HepG2 (cell line): ENCODE measurements around the gene TMEM145. TPM values are rescaled to one million over a fixed set of nuclear protein-coding genes. Genes with fewer than 3 reads are reported as not detected.

Experiments used
- ATAC-seq: fragments of 200-7000 bp; cut with Tn5 transposase; 3 replicates; pipeline ENCODE4 v1.9.1; 2020; ENCODE audit warnings: mild to moderate bottlenecking, moderate library complexity
- BruUV-seq: library from RNA; stranded (reverse); fragments of 400-500 nt; replicated peaks from 2 replicates; lab custom pipeline; 2021; lab: Mats Ljungman, UMichigan
- CTCF ChIA-PET: fragments of 300-600 bp; formaldehyde crosslinking; extraction: SDS; loops from one replicate; lab custom pipeline; 2021; ENCODE audit warnings: low total read pairs, inconsistent platforms, low intra/inter-chr PET ratio; lab: Yijun Ruan, JAX
- POLR2A ChIA-PET: fragments of 350-600 bp; sonication (Branson Sonifier 250); formaldehyde crosslinking; loops from one replicate; lab custom pipeline; 2020; ENCODE audit warnings: antibody characterized with exemption, inconsistent platforms; lab: Yijun Ruan, JAX
- DNase-seq: peaks from one replicate; pipeline ENCODE4 v3.0.0-alpha.2; 2015; ENCODE audit warnings: low spot score
- FAIRE-seq: peaks from 3 replicates; lab custom pipeline; 2011; peaks lifted over from hg19 to GRCh38; lab: Jason Lieb, UNC
- H2AFZ ChIP-seq: one replicate; pipeline ENCODE4 v1.6.1; 2011; ENCODE audit warnings: low read length, inconsistent platforms
- H3K27ac ChIP-seq: fragments of 300-600 bp; 3 replicates; pipeline ENCODE4 v1.8.0; 2011; ENCODE audit warnings: mixed run types, mild to moderate bottlenecking, mixed read lengths, low read length, inconsistent platforms; ENCODE audit not compliant: insufficient read depth; ENCODE audit errors: extremely low read length
- H3K27me3 ChIP-seq, 2 experiments: fragments of 200-600 bp in 1 of 2; 2 replicates in 1 of 2; 3 replicates in 1 of 2; pipeline versions ENCODE4 v1.6.0 to v1.8.0; 2011; ENCODE audit warnings: low read length in 2 of 2, mild to moderate bottlenecking in 2 of 2, moderate library complexity in 2 of 2, inconsistent platforms in 1 of 2; ENCODE audit not compliant: insufficient read depth in 2 of 2, control insufficient read depth in 1 of 2
- H3K36me3 ChIP-seq, 2 experiments: fragments of 200-600 bp in 1 of 2; replicated peaks in 1 of 2; 2 replicates in 1 of 2; 3 replicates in 1 of 2; pipeline versions ENCODE4 v1.5.1 to v1.8.0; 2011; ENCODE audit warnings: low read length in 2 of 2, inconsistent platforms in 1 of 2; ENCODE audit not compliant: insufficient read depth in 2 of 2, control insufficient read depth in 1 of 2
- H3K4me1 ChIP-seq: 2 replicates; pipeline ENCODE4 v1.5.1; 2012; ENCODE audit warnings: low read length, inconsistent platforms; ENCODE audit not compliant: insufficient read depth
- H3K4me2 ChIP-seq: 2 replicates; pipeline ENCODE4 v1.6.0; 2011; ENCODE audit warnings: low read depth, low read length, inconsistent platforms
- H3K4me3 ChIP-seq, 3 experiments: fragments of 200-600 bp in 1 of 3; sonication (generic), shearing (Covaris generic) in 1 of 3; replicated peaks in 1 of 3; 2 replicates each; pipeline ENCODE4 v1.5.1; 2011 to 2016; ENCODE audit warnings: low read length in 3 of 3, inconsistent platforms in 2 of 3, low read depth in 2 of 3, mild to moderate bottlenecking in 2 of 3, control low read depth in 1 of 3, mixed read lengths in 1 of 3; ENCODE audit not compliant: insufficient read depth in 1 of 3
- H3K79me2 ChIP-seq: one replicate; pipeline ENCODE4 v1.6.1; 2011; ENCODE audit warnings: low read length, inconsistent platforms; ENCODE audit not compliant: insufficient read depth
- H3K9ac ChIP-seq: 2 replicates; pipeline ENCODE4 v1.6.0; 2011; ENCODE audit warnings: mild to moderate bottlenecking, low read depth, low read length, inconsistent platforms; ENCODE audit not compliant: insufficient read depth
- H3K9me3 ChIP-seq: 2 replicates; pipeline ENCODE4 v1.5.1; 2012; ENCODE audit warnings: mild to moderate bottlenecking, low read length
- H4K20me1 ChIP-seq: 2 replicates; pipeline ENCODE4 v1.6.0; 2011; ENCODE audit warnings: inconsistent platforms, mild to moderate bottlenecking, low read length, moderate library complexity; ENCODE audit not compliant: insufficient read depth
- AHDC1 ChIP-seq: sonication (generic); formaldehyde crosslinking; IDR thresholded peaks from 2 replicates; pipeline ENCODE4 v1.5.1; 2020; ENCODE audit warnings: mild to moderate bottlenecking, missing genetic modification reagents, borderline replicate concordance
- ATF5 ChIP-seq: sonication (generic); formaldehyde crosslinking; IDR thresholded peaks from 2 replicates; pipeline ENCODE4 v1.4.0; 2020; ENCODE audit warnings: mild to moderate bottlenecking, low read depth, missing genetic modification reagents
- ATF7-NPFF ChIP-seq: sonication (generic); formaldehyde crosslinking; IDR thresholded peaks from 2 replicates; pipeline ENCODE4 v1.8.1; 2023; ENCODE audit warnings: mild to moderate bottlenecking, low read depth, missing genetic modification reagents, moderate library complexity
- FOXK1 ChIP-seq: sonication (generic); formaldehyde crosslinking; IDR thresholded peaks from 2 replicates; pipeline ENCODE4 v1.4.0; 2020; ENCODE audit warnings: low read depth, missing genetic modification reagents, borderline replicate concordance
- MATR3 ChIP-seq: sonication (generic); formaldehyde crosslinking; IDR thresholded peaks from 2 replicates; pipeline ENCODE4 v1.4.0; 2020; ENCODE audit warnings: missing genetic modification reagents
- MAZ ChIP-seq, 2 experiments: sonication (generic) in 1 of 2; formaldehyde crosslinking in 1 of 2; IDR thresholded peaks; 2 replicates each; pipeline versions ENCODE4 v1.5.0 to v1.6.1; 2012 to 2020; ENCODE audit warnings: low read depth in 2 of 2, mild to moderate bottlenecking in 2 of 2, borderline replicate concordance in 1 of 2, improper control_type of control experiment in 1 of 2, low read length in 1 of 2, missing genetic modification reagents in 1 of 2, moderate library complexity in 1 of 2
- MEF2D ChIP-seq: sonication (generic); formaldehyde crosslinking; IDR thresholded peaks from 2 replicates; pipeline ENCODE4 v1.5.1; 2020; ENCODE audit warnings: mild to moderate bottlenecking, missing genetic modification reagents
- RBFOX2 ChIP-seq: fragments of 200-400 bp; formaldehyde crosslinking; IDR thresholded peaks from 2 replicates; pipeline ENCODE4 v1.6.1; 2017; ENCODE audit warnings: low read depth, mild to moderate bottlenecking, low read length
- RFXANK ChIP-seq: IDR thresholded peaks from 2 replicates; pipeline ENCODE4 v1.6.1; 2016
- STAT5B ChIP-seq: sonication (generic); formaldehyde crosslinking; IDR thresholded peaks from 2 replicates; pipeline ENCODE4 v1.4.0; 2020; ENCODE audit warnings: missing genetic modification reagents
- TOPORS ChIP-seq: sonication (generic); formaldehyde crosslinking; IDR thresholded peaks from 2 replicates; pipeline ENCODE4 v1.8.0; 2023; ENCODE audit warnings: mild to moderate bottlenecking, missing genetic modification reagents
- TRIM24 ChIP-seq: sonication (generic); formaldehyde crosslinking; IDR thresholded peaks from 2 replicates; pipeline ENCODE4 v1.8.0; 2022; ENCODE audit warnings: mild to moderate bottlenecking, missing genetic modification reagents
- ZNF18 ChIP-seq: sonication (generic); formaldehyde crosslinking; IDR thresholded peaks from 2 replicates; pipeline ENCODE4 v1.8.0; 2022; ENCODE audit warnings: mild to moderate bottlenecking, missing genetic modification reagents; ENCODE audit not compliant: insufficient replicate concordance
- ZNF510 ChIP-seq: sonication (generic); formaldehyde crosslinking; IDR thresholded peaks from 2 replicates; pipeline ENCODE4 v1.4.0; 2020; ENCODE audit warnings: low read depth, mild to moderate bottlenecking, missing genetic modification reagents
- ZNF776 ChIP-seq: sonication (generic); formaldehyde crosslinking; IDR thresholded peaks from 2 replicates; pipeline ENCODE4 v1.4.0; 2020; ENCODE audit warnings: mild to moderate bottlenecking, missing genetic modification reagents
- WGBS: methylation state at CpG from one replicate; pipeline ENCODE4 v1.1.6; 2017; ENCODE audit warnings: low lambda C conversion rate; 5-methylcytosine and 5-hydroxymethylcytosine counted together
- in situ Hi-C: cut with HindIII; loops from 2 replicates; pipeline ENCODE4 v1.10.0; 2017; ENCODE audit warnings: low pct_unique_long_range_greater_than_20kb; ENCODE audit not compliant: extremely low pct_ligation_motif_present
- intact Hi-C: fragments of 100-400 bp; cut with micrococcal nuclease; formaldehyde crosslinking; loops from one replicate; pipeline ENCODE4 v1.10.0; 2022; ENCODE audit not compliant: unreplicated experiment
- polyA plus RNA-seq, 8 experiments: library from polyadenylated mRNA; depleted of rRNA in 3 of 8; stranded (reverse) in 7 of 8; unstranded in 1 of 8; fragments of >200 nt; fragmentation: Illumina TruSeq in 4 of 8; extraction: Trizol in 4 of 8; gene quantifications; 2 replicates each; pipeline versions ENCODE4 v1.2.1 to v1.2.3, GENCODE V29; 2011 to 2016; ENCODE audit warnings: low read depth in 4 of 8, missing spikeins in 1 of 8, mixed read lengths in 1 of 8; ENCODE audit not compliant: insufficient read depth in 1 of 8
- total RNA-seq, 5 experiments: library from RNA; depleted of rRNA; stranded (reverse); fragments of >200 nt; fragmentation: Illumina TruSeq; extraction: Trizol; gene quantifications; 2 replicates each; pipeline ENCODE4 v1.2.3, GENCODE V29; 2016; ENCODE audit warnings: low read depth in 1 of 5

Gene TMEM145
- total and polyA plus RNA-seq, 2 of the 13 experiments (the other 11 are each of a cell fraction or from before 2014, with no cell fraction given): 0.07 to 5.1 TPM

- Histone ChIP-seq H3K4me3 (no peak overlapping the region), H3K4me2 (no peak overlapping the region), H3K27ac (no peak overlapping the region), H4K20me1 (no peaks in the 10 kb centered on the region), H3K4me1 (peaks cover 23% of the 10 kb centered on the region), H3K9me3 (no peaks in the 10 kb centered on the region), H3K79me2 (peaks cover 17% of the 10 kb centered on the region), H3K9ac (no peak overlapping the region), H3K36me3 (no peaks in the 10 kb centered on the region), H3K27me3 (peaks cover 0 to 10% of the 10 kb centered on the region in 2 experiments; a peak in 2 of 5 replicates), H2AFZ (no peak overlapping the region)
- 85% methylated on average over 29 of the region's 29 CpGs for WGBS
- FAIRE-seq: no peak
- ChIA-PET POLR2A (no interaction called here), CTCF (no interaction called here)
- BruUV-seq: no TSS peak
- intact Hi-C loops: no loop called here
- ATAC-seq: no peak
- no peak for DNase-seq
- in situ Hi-C loops: no loop called here
- TF ChIP-seq ZNF18 (CRISPR knock-in tag) (no peak), RFXANK (CRISPR knock-in tag) (no peak), TRIM24 (CRISPR knock-in tag) (no peak), ATF7-NPFF (CRISPR knock-in tag) (no peak), MEF2D (CRISPR knock-in tag) (no peak), FOXK1 (CRISPR knock-in tag) (no peak), MATR3 (CRISPR knock-in tag) (no peak), RBFOX2 (no peak), ZNF776 (CRISPR knock-in tag) (no peak), AHDC1 (CRISPR knock-in tag) (no peak), TOPORS (CRISPR knock-in tag) (no peak), ZNF510 (CRISPR knock-in tag) (no peak), MAZ (IDR thresholded peaks at IDR 0.05; ENCODE audit: borderline replicate concordance, low read depth, low read length) (no peak), MAZ (CRISPR knock-in tag; IDR thresholded peaks at IDR 0.05; ENCODE audit: low read depth) (no peak), ATF5 (CRISPR knock-in tag) (no peak), STAT5B (no peak)
Observed at GRCh38 chr19:42323473-42323851, 10.4 kb downstream of the TMEM145 start.
